Measurements from ENCODE around the gene FAM89B.

The FAM89B gene

DNA sequence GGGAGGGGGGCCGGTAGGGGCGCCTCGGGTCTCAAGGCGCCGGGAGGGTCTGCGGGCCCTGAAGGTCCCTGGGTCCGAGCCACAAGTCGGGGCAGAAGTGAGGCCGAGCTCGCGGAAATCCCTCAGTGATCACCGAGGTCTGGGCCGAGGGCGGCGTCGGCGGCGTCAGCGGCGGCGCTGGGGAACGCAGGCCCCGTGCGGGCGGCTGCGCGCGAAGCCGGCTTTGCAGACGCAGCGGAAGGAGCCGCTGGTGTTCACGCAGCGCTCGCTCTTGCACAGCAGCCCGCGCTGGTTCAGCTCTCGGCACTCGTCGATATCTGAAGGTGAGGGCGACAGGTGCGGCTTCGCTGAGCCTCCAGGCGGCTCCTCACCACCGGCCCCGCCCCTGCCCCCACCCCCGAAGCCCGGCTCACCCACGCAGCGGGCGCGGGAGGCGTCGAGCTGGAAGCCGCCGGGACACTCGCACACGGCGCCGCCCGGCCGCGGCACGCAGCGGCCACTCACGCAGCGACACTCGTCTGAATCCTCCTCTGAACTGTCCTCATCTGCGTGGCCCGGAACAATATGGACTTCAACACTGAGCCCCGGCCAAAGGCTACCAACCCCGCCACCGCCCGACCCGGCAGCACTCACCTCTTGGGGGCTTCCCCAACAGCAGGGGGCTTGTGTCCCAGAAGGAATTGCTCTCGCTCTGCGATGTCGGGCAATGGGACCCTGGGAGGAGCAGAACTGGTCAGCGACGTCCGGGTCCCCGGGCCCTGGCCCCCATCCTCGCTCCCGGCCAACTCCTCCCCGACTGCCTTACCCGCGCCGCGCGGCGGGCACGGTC is 33.2 kb upstream of the FAM89B start:
- DNase-seq (ENCODE audit: low read depth in 4 of 4, low spot score in 1 of 4) = no peak

DNA sequence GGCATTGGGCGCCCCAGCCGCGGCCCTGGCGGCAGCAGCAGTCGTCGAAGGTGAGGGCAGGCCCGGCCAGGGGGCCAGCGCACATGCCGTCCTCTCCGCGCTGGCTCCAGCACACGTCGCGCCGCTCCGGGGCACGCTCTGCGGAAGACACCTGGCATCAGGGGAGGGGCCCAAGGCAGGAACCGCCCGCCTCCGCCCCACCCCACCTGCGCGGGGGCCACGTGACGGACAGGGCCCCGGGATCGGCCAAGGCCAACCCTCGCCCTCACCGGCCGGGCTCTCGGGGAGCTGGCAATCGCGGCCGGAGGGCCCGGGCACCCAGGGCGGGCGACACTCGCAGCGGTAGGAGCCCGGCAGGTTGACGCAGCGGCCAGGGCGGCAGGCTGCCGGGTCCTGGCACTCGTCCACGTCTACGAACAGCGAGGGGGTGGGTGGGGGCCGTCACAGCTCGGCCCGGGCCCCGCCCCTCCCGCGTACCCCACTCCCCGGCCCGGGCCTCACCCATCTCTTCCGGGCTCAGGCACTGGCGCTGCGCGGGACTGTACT is 32.5 kb upstream of the FAM89B start:
- DNase-seq (ENCODE audit: low read depth in 4 of 4, low spot score in 1 of 4) = no peak

DNA sequence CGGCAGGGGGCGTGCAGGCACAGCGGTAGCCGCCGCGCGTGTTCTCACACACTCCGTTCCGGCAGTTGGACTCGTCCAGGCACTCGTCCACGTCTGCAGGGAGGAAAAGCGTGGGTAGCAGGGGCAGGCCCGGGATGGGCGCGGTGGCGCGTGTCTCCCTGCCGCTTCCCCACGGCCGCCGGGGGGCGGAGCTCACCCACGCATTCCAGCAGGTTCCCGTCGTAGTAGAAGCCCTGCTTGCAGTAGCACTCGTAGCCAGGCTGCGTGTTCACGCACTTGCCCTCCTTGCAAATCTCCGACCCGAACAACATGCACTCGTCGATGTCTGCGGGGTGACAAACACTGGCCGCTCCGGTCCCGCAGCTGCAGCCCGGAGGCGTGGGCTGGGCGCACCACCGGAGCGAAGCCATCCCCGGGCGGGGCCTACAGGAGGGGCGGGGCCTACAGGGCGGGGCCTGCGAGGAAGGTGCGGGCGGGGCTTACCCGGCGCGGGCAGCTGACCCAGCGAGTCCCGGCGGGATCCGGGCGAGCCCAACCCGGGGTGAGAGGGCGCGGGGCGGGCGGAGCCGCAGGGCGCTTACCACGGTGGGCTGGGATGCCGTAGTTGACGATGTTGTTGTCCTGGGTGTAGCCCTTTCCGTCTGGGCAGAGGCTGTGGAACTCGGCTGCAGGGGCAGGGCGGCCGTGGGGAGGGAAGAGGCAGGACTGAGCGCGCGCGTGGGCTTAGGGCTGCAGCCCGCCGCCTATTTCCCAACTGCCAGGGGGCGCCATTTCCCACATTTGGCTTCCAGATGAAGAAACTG is 31.8 kb upstream of the FAM89B start:
- DNase-seq (ENCODE audit: low read depth in 4 of 4, low spot score in 1 of 4) = peak; percentile 74 to 84 (median 80)

DNA sequence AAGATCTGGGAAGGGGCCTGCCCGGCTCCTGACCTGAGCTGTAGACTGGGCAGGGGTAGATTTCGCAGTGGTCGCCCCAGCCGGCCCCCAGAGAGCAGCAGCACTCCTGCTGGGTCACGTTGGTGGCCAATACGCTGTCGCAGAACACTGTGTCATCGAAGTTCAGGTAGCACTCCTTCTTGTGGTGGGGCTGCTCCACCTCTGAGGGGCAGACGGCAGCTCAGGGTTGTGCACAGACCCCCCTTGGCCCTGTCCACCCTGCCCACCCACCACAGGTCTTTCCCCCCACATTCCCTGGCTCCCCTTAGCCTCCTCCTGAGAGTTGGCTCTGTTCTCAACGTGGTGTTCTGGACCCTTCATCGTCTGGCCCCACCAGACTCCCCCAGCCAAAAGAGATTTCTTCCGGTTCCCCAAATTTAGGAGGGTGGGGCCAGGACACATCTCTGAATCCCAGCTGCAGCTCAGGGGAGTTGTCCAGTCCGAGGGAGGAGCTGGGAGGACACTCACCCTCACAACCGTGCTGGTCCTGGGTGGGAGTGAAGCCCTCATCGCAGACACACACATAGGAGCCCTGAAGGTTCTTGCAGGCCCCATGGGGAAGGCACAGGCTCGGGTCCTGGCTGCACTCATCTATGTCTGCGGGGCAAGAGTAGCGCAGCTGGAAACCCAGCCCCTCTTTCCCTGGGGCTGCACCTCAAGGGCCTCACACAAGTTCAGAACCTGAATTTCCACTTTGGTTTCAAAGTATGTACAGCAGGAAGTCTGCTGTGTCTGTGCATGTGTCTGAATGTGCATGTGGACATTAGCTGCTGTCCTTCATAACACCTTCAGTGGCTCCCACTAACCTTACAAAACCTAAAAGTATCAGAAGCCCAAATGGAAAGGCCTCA is 31.0 kb upstream of the FAM89B start:
- no peak for DNase-seq (ENCODE audit: low read depth in 4 of 4, low spot score in 1 of 4)

DNA sequence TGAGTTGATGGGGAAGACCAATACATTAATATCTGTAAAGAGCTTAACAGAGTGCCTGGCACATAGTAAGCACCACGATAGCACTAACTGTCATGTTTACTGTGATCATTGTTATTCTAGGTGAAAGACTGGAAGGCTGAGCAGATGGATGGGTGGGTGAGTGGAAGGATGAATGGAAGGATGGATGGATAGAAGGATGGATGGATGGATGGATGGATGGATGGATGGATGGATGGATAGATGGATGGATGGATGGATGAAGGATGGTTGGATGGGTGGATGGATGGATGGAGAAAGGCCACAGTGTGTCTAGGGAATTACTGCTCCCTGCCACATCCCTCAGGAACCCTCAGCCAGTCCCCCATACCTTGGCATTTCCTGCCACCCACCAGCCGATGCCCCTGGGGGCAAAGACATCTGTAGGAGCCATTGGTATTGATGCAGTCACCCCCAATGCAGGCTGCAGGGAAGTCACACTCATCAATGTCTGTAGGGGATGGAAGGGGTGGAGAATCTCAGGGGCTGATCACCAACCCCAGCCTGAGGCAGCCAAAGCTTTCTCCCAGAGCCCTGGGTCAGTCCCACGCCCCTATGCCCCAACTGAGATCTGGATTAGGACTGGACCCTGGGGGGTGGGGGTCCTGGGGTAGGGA is 29.5 kb upstream of the FAM89B start:
- DNase-seq (ENCODE audit: low read depth in 4 of 4, low spot score in 1 of 4) = no peak

DNA sequence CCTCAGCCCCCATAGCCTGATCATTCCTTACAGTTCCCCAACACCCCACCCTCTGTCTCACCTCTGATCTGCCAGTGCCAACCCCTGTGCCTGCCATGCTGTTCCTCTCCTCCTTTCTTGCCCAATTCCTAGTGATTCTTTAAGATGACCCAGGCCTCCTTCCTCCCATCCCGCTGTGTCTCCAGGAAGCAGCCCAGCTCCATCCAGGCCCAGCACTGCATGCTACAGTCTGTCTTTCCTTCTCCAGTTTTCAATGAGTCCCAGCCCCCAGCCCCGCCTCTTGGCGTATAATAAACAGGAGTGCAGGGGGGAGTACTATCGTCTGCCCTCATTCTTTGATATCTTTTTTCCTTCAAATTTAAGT is 26.5 kb upstream of the FAM89B start:
- DNase-seq (ENCODE audit: low read depth in 4 of 4, low spot score in 1 of 4) = no peak

DNA sequence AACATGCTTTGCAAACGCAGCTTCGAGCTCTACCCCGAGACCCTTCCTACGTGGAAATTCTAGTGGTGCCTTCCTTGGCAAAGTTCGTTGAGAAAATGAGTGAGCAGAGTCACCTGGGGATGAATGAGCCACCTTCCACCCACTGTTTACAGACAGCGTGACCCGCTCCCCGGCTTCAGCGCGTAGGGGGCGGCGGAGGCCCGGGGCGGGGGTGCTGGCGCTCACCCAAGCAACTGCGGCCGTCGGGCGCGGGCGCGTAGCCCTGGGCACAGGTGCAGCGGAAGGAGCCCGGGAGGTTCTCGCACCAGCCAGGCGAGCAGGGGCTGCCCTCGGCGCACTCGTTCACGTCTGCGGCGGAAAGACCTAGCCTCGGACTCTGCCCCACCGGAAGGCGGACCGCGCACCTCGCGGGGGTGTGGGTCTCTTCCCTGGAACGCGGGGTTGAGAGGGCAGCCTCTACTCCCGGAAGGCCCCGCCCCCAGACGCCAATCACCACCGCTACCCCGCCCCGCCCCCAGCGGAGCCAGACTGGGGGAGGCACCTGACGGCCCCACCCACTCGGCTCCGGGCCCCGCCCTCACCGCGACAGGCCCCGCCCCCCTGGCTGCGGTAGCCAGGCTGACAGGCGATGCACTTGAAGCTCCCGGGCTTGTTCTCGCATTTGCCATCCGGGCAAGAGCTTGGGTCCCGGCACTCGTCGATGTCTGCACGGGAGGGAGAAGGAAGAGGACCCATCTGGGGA is 25.9 kb upstream of the FAM89B start:
- DNase-seq (ENCODE audit: low read depth in 4 of 4, low spot score in 1 of 4) = peak; percentile 97 to 99 (median 98)

DNA sequence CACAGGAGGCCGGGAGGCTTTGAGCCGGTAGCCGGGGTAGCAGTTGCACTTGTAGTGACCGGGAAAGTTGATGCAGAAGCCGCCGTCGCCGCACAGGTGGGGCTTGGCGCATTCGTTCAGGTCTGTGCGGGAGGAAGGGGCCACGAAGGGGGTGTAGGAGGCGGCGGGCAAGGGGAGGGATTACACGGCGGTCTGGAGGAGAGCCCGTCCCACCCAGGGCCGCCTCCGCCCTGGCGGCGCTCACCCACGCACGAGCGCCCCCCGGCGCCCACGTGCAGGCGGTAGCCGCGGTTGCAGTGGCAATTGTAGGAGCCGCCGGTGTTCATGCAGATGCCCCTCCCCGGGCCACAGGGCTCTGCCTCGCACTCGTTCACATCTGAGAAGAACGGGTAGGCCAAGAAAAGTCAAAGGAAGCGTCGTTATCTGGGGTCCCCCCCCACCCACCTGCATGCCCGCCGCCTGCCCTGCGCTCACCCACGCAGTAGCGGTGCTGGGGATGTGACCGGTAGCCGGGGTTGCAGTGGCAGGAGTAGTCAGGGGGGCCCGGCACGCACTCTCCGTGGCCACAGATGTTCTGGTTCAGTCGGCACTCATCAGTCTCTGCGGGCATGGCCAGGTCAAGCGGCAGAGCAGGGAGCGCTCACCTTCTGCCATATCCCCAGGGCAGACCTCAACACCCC is 24.8 kb upstream of the FAM89B start:
- no peak for DNase-seq (ENCODE audit: low read depth in 4 of 4, low spot score in 1 of 4)

DNA sequence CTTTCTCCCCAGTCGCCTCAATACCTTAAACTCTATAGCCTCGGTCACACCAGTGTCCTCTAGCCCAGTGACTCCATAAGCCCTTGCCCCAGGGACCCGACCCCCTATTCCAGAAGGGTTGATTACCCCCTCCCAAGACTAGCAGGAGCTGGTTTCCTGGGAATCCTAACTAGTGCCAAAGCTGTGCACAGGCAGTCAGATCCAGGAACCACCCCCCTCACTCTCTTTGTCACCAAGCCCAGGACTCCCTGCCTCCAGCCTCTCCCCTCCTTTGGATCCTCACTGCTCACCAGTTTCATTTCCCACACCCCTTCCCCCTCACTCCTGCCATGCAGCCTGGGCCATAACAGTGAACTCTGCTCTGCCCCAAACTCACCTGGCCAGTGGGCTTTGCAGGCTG is 23.9 kb upstream of the FAM89B start:
- no peak for DNase-seq (ENCODE audit: low read depth in 4 of 4, low spot score in 1 of 4)

DNA sequence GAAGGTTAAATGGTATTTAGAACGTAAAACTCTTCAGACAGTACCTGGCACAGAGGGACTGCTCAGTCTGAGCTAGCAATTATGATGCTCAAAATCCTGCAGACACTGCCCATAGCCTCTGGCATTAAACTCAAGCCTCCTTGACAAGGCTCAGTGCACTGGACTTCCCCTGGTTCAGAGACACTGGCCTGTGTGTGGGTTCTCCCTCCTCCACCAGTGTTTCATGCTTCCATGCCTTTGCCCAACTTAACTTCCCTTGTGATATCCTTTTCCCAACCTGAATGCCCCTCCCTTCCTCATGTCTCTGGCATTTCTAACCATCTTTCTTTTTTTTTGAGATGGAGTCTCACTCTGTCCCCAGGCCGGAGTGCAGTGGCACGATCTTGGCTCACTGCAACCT is 23.2 kb upstream of the FAM89B start:
- DNase-seq (ENCODE audit: low read depth in 4 of 4, low spot score in 1 of 4) = no peak

DNA sequence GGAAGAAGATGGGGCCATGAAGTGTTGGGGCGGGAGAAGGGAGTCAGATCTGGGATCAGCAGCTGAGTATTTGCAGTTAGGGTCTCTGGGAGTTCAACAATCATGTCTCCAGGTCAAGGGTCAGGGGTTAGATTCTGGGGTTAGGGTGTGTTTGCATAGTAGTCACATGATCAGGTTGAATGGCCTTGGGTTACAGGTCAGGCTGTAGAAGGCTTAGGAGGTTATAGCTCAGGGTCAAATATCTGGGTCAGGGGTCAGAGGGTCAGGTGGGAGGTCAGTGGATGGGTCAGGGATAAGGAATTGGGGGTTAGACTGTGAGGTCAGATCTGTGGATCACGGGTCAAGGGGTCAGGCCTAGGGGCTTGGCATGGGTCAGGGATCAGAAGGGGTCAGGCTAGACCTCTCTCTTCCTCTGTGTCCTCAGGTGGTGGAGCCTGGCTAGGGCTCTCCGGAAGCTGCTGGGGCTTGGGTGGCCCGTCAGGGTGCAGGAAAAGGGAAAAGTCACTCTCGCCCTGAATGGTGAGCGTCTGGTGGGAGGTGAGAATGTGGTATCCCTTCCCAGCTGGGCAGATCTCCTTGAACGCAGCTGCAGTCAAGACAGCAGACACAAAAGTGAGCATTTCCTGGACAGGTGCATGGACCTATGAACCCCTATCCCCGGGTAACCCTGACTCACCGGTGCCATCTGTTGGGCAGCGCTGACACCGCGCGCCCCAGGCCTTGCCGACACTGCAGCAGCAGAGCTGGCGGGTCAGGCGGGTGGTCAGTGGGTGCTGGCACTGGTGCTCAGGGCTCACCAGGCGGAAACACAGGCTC is 20.6 kb upstream of the FAM89B start:
- DNase-seq (ENCODE audit: low read depth in 4 of 4, low spot score in 1 of 4) = no peak

DNA sequence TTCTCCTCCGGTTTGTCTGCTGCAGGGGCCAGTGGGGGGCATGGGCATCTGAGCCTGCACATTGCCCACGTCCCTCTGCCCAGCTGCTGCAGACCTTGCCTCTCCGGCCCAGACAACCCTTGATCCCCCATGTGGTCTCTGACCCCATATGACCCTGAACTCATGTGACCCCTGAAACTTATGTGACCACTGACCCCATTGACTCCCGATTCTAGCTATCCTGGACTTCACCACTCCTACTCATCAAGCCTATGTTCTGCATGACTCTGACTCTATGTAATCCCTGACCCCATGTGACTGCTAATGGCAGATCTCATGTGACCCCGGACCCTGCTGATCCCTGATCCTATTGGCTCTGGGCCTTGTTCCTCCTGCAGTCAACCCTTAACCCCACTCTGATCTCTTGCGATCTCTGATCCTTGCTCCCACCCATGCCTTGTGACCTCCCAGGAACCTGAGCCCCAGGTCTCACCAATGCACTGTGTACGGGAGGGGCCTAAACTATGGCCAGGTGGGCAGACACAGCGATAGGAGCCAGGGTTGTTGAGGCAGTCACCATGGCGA is 19.9 kb upstream of the FAM89B start:
- no peak for DNase-seq (ENCODE audit: low read depth in 4 of 4, low spot score in 1 of 4)

DNA sequence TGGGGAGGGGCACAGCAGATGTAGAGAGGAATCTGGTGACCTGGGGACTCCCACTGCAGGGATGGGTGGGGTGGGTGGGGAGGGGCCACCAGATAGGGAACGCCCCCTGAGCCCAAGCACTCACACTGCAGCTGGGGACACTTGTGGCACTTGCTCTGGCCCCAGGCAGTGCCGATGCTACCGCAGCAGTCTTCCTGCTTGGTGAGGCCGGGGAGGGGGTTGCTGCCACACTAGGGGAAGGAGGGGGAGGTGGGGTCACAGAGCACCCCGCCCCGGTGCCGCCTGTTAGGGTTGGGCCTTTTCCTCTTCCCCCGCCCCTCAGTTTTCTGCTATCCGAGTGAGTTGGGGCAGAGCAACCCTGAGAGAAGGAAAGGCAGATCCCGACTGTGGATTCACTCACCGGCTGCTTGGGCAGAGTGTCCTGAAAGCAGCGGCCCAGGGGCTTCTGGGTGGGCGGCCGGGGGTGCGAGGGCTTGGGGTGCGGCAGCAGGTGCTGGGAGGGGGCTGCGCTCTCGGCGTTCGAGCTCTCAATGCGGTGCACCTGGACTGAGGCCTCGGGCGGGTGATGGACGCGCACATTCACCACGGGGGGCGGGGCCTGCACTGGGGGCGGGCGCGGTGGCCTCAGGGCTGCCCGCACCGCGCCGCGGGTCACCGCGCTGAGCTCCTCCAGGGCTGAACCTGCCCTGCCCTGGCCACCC is 18.9 kb upstream of the FAM89B start:
- no peak for DNase-seq (ENCODE audit: low read depth in 4 of 4, low spot score in 1 of 4)

DNA sequence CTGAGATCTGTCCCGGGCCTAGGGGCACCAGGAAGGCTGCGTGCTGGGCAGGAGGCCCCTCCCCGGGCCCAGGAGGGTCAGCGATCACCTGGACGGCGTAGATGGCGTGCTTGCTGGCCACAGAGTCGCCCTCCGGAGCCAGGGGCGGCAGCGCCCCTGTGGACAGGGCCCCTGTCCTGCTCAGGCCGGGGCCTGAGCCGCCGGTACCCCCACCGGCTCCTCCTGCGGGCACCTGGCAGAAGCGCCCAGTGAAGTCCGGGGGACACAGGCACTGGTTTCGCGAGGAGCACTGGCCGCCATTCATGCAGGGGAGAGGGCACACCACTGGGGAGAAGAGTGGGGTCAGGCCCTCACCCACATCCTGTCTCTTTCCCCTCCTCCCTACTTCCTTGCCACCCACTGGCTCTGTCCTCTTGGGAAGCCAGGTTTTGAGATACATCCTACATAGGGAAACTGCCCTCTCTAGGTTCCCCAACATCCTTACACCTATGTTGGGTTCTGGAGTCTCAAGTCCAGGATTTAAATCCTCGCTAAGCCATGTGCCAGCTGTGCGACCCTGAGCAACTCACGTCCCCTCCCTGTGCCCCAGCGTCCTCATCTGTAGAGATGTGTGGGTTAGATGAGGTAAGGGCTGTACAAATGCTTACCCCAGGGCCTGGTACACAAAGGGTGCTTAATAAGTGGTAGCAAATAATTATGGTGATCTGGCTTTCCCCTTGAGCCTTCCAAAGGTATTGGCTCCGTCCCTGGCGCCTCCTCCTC is 18.1 kb upstream of the FAM89B start:
- DNase-seq (ENCODE audit: low read depth in 4 of 4, low spot score in 1 of 4) = no peak

DNA sequence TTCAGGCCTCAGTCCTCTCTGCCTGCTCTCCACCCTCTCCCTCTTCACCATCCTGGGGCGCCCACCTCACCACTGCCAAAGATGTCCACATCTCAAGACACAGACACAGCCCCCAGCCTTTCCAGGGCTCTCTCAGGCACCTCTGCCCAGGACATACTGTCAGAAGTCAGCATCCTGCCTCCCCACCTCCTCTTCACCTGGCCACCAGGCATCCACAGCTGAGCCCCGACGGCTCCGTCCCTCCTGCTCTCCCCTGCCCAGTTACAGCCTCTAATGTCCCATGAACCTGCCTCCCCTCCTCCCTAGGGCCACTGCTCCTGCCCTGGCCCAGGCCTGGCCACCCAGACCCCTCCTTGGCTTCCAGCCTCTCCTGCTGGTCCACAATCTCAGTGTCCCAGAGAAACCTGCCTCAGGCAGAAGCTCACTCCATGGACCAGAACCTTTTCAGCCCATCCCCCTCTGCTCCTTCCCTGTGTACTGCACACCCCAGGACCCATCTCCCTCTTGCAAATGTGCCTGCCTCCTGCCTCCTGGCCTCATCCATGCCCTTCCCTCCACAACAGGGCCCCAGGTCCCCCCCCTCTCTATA is 17.4 kb upstream of the FAM89B start:
- no peak for DNase-seq (ENCODE audit: low read depth in 4 of 4, low spot score in 1 of 4)

DNA sequence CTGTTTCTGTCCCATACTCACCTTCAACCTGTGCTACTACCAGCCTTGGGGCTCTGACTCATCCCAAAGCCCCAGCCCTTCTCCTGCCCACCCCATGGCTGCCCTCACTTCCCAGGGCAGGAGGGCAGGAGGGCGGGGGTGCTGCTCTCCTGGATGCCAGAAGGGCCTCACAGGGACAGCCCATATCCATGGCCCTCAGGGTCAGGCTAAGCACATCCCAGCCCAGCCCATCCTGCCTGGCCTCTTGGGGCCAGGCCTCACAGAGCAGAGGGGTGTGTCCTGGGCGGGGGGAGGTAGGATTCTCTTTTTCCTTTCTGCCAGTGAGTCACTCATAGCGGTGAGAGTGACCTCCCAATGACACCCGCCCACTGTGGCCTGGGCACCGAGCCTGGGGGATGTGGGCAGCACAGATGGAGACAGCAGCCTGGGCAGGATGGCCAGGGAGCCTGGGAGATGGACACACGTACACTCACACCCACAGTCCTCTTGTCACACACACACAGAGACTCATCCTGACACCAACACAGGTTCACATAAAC is 16.6 kb upstream of the FAM89B start:
- no peak for DNase-seq (ENCODE audit: low read depth in 4 of 4, low spot score in 1 of 4)
